GM19328 (cell line): Measurements from ENCODE around the gene APOL3.
"Not testable (repeated sequence)": the region's sequence is repeated elsewhere in the genome, so short reads cannot be mapped to it uniquely, and the experiment has no call there.

Experiments
- ATAC-seq: cut with Tn5 transposase; IDR thresholded peaks from one replicate; pipeline ENCODE4 v1.9.1; 2021; ENCODE audit warnings: mild to moderate bottlenecking, moderate library complexity; ENCODE audit not compliant: unreplicated experiment

APOL3 gene

DNA sequence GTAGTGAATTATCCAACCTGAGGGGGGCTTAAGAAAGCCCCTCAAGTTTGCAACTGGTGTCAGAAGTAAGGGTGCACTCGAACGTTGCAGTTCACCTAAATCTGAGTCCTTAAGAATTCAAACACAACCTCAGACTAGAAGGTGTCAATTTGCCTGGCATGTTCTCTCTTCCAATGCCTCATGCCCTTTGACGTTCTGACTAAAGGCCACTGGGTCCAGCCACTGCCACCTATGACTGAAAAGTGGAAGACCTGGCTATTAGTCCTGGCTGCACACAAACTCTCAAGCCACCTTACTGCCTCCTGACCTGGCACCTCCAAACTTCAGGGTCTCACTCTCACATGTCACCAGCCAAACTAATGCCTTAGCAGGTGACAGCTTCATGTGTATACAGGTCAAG lies 33.0 kb upstream of the APOL3 start:
- no peak for ATAC-seq

GRCh38 chr22:36193171-36193570 lies 32.6 kb upstream of the APOL3 start:
- no peak for ATAC-seq

DNA sequence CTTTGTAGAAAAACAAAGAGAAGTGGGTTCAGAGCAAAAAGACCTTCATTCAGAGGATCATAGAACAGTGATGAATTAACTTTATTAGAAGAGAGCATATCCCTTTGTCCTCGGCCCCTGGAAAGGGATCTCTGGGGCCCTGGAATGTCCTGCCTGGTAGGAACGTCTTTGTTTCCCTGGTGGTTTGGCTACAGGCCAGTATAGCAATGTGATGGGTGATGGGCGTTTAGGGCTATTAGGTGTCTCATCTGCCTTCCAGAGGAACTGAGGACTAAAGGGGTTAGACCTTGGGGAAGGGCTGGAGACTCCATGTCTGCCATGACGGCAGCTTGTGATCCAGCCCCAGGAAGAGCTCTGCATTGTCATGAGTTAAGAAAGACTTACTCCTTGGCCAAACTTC lies 32.0 kb upstream of the APOL3 start:
- no peak for ATAC-seq

- ATAC-seq: no peak
Observed at GRCh38 chr22:36191106-36191836, 30.7 kb upstream of the APOL3 start.

- not testable (repeated sequence) for ATAC-seq
Observed at GRCh38 chr22:36187862-36188261, 27.3 kb upstream of the APOL3 start.

DNA sequence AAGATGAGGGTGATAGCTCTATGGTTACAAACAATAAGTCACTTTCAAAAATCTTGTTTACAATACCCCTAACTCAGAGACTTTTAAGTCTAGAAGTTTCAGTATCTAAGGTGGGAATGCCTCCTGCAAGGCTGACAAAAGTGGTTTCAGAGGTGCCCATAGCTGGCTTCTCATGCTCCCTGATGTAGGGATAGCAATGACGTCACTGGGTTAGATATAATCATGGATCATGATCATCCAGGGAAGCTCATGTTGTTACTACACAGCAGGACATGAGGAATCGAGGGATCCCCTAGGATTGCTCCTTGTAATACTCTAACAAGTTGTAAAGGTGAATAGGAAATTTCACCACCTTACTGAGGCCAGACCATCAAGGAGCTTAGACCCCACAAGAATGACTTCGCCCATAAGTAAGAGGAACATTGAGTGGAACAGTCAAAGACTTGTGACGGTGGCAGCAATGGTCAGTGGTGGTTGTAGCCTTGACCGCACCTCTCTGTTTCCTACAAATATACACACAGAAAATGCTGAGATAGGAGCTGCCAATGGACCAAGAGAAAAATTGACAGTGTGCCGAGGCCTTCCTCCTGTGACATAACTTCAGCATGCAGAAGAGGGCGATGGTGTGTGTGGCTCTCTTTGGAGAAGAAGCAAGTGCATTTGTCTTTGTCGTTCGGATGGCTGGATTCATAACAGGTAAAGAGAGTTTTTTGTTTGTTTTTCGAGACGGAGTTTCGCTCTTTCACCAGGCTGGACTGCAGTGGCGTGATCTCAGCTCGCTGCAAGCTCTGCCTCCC lies 25.5 kb upstream of the APOL3 start:
- no peak for ATAC-seq

GRCh38 chr22:36184433-36185025 lies 24.0 kb upstream of the APOL3 start:
- ATAC-seq: no peak

GRCh38 chr22:36183446-36183845 lies 22.9 kb upstream of the APOL3 start:
- no peak for ATAC-seq

DNA sequence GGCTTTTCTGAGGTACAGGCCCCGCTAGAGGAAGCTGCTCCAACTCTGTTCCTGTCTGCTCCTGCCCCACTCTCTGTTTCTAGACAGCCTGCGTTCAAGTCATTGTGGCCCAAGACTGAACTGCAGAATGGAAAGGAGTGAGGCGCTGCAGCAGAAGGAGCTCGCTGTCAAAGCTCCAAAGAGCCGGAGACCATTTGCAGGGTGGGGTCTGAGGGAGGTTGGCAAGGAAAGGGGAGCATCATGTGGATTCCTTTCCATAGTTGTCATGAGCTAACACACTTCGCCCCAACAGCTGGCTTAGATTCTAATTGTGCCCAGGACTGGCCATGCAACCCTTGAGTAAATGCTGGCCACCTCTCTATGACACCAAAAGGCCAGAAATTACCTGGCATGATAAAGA lies 22.3 kb upstream of the APOL3 start:
- ATAC-seq: no peak

GRCh38 chr22:36182056-36182455 lies 21.5 kb upstream of the APOL3 start:
- ATAC-seq: no peak

GRCh38 chr22:36180928-36181327 lies 20.4 kb upstream of the APOL3 start:
- ATAC-seq: no peak

- ATAC-seq: no peak
Observed at GRCh38 chr22:36180038-36180880, 19.7 kb upstream of the APOL3 start.

- no peak for ATAC-seq
Observed at GRCh38 chr22:36177160-36177559, 16.6 kb upstream of the APOL3 start.

DNA sequence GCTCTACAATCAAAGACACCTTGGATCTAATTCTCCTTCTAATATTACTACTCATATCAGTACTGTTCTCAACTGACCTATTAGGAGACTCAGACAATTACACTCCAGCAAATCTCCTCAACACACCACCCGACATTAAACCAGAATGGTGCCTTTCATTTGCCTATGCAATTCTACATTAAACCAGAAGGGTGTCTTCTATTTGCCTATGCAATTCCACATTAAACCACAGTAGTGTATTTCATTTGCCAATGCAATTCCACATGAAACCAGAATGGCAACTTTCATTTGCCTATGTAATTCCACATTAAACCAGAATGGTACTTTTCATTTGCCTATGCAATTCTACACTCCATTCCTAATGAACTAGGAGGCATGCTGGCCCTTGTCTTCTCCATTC lies 15.3 kb upstream of the APOL3 start:
- no peak for ATAC-seq

DNA sequence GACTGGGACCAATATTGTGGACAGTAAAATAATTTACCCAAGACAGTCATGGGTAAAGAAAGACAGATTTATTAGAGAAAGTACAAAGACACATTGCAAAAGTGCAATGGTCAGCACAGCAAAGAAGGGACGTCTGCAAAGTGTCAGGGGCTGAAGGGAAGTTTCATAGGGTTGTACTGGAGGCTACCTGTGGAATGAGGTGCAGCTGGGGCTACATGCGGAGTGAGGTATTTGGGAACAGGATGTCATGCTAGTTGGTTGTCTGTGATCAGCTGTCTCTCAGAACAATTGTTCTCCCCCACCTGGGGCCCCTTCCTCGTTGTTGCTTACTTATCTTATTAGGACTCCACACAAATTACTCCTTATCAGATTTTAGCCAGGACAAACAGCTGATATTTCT lies 11.4 kb upstream of the APOL3 start:
- ATAC-seq: no peak

DNA sequence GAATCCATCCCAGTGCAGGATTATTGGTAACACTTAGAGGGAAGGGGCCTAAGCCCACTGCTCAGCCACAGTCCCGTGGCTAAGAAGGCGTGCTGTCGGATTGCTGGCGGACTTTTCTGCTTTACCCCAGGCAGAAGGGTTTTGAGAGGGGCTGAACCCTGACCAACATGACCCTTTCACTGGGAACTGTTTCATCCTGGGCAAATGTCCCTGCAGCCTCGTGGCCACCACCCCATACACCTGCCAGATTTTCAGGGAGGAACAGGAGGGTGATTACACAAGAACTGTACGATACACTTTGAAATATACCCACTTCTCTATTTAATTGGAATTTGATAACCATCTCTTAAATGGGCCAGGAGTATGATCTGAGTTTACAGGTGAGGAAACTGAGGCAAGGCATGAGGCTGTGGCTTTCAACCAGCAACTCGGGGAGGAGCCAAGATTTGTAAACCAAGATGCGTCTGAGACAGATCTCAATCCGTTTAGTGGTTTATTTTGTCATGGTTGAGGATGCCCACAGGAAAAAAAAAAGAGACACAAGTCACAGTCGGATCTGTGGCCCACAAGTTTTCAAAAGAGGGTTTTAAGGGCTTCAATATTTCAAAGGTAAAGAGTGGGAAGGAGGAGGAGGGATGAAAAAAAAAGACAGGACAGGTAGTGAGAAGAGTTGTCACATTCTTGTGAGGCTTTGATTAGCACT lies 6.1 kb upstream of the APOL3 start:
- no peak for ATAC-seq

DNA sequence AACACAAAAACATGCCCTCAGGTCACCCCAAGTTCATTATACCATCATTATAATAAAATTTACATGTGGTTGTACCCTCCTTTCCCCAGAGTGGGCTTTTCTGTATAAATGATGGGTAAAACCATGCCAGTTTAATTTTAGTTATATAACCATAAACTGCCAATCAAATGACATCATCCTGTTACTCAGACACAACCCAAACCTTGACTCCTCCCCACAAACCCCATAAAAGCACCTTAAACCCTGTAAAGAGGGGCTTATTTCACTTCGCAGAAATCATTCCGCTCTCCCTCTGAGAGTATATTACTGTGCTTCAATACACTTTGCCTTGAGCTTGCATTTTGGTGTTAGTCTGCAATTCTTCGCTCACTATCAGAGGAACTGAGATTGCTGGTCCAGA lies 5.5 kb upstream of the APOL3 start:
- ATAC-seq: no peak

DNA sequence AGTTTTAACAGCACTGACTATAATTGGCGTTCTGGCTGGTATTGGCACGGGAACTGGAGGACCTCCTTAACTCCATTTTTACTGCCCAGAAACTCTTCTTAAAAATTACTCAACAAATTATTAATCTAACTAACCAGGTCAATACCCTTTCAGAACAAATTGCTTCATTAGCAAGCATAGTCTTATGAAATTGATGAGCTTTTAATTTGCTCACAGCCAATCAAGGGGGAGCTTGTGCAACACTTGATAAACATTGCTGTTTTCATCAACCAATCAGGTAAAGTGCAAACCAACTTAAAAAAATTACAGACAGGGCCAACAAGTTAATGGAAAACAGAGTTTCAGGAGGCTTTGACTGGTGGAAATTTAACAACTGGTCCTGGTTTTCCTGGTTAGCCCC lies 4.6 kb upstream of the APOL3 start:
- ATAC-seq: no peak

DNA sequence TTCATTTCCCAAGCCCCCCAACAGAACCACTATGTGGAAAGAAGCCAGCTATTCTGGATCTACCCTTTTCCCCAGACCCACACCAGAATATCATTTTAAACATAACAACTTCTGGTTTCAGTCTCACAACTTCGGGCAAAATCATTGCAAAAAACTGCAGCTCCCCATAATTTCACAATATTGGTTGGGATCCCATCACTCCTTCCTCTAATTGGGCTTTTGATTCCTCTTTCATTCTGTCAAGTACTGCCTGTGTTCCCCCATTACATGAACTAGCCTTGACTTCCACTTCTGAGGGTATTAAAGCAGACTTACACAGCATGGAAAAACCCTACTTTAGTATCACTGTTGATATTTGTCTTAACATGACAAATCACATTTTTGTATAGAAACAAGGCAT lies 4.1 kb upstream of the APOL3 start:
- ATAC-seq: no peak

GRCh38 chr22:36163497-36163896 lies 2.9 kb upstream of the APOL3 start:
- no peak for ATAC-seq
